ENCODE measurements around the gene LMF1.

The LMF1 gene

GRCh38 chr16:881219-882097 is 89.3 kb downstream of the LMF1 start:
- H3K4me2 ChIP-seq (ENCODE audit: low read length) = no peak overlapping the region
- H3K27ac ChIP-seq (ENCODE audit: low read length) = no peak overlapping the region
- no peak overlapping the region for H3K9ac ChIP-seq (ENCODE audit: low read length)
- no peaks in the 10 kb centered on the region for H3K27me3 ChIP-seq (ENCODE audit: low read depth, low read length)
- H3K9me3 ChIP-seq (ENCODE audit: insufficient read depth, low read length) = peaks cover 15% of the 10 kb centered on the region
- peaks cover 7% of the 10 kb centered on the region for H3K36me3 ChIP-seq (replicated peaks; ENCODE audit: low read depth, low read length)
- H3K79me2 ChIP-seq (ENCODE audit: low read length) = no peaks in the 10 kb centered on the region
- no peak overlapping the region for H2AFZ ChIP-seq (ENCODE audit: low read depth, low read length)
- peaks cover 13% of the 10 kb centered on the region for H3K4me1 ChIP-seq (ENCODE audit: low read length)
- H4K20me1 ChIP-seq (ENCODE audit: insufficient read depth, low read length) = no peaks in the 10 kb centered on the region
- no peak overlapping the region for H3K4me3 ChIP-seq (ENCODE audit: low read length)
- TF ChIP-seq, protein P1, sequence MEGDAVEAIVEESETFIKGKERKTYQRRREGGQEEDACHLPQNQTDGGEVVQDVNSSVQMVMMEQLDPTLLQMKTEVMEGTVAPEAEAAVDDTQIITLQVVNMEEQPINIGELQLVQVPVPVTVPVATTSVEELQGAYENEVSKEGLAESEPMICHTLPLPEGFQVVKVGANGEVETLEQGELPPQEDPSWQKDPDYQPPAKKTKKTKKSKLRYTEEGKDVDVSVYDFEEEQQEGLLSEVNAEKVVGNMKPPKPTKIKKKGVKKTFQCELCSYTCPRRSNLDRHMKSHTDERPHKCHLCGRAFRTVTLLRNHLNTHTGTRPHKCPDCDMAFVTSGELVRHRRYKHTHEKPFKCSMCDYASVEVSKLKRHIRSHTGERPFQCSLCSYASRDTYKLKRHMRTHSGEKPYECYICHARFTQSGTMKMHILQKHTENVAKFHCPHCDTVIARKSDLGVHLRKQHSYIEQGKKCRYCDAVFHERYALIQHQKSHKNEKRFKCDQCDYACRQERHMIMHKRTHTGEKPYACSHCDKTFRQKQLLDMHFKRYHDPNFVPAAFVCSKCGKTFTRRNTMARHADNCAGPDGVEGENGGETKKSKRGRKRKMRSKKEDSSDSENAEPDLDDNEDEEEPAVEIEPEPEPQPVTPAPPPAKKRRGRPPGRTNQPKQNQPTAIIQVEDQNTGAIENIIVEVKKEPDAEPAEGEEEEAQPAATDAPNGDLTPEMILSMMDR (IDR thresholded peaks at IDR 0.05; ENCODE audit: low read depth, low read length) = no peak
- no peak for TF ChIP-seq EZH2phosphoT487 (IDR thresholded peaks at IDR 0.05; ENCODE audit: low read depth)

- Histone ChIP-seq H2AFZ (ENCODE audit: low read depth, low read length) (no peak overlapping the region), H4K20me1 (ENCODE audit: insufficient read depth, low read length) (no peaks in the 10 kb centered on the region), H3K4me1 (ENCODE audit: low read length) (peaks cover 13% of the 10 kb centered on the region), H3K27me3 (ENCODE audit: low read depth, low read length) (no peaks in the 10 kb centered on the region), H3K36me3 (replicated peaks; ENCODE audit: low read depth, low read length) (peaks cover 7% of the 10 kb centered on the region), H3K79me2 (ENCODE audit: low read length) (no peaks in the 10 kb centered on the region), H3K4me3 (ENCODE audit: low read length) (no peak overlapping the region), H3K9me3 (ENCODE audit: insufficient read depth, low read length) (peaks cover 15% of the 10 kb centered on the region), H3K27ac (ENCODE audit: low read length) (no peak overlapping the region), H3K9ac (ENCODE audit: low read length) (no peak overlapping the region), H3K4me2 (ENCODE audit: low read length) (no peak overlapping the region)
- TF ChIP-seq EZH2phosphoT487 (IDR thresholded peaks at IDR 0.05; ENCODE audit: low read depth) = no peak
- TF ChIP-seq, protein P1 (IDR thresholded peaks at IDR 0.05; ENCODE audit: low read depth, low read length) = no peak
Observed at GRCh38 chr16:880471-881171, 90.2 kb downstream of the LMF1 start.

GRCh38 chr16:879986-880385 is 90.8 kb downstream of the LMF1 start:
- H2AFZ ChIP-seq (ENCODE audit: low read depth, low read length) = no peak overlapping the region
- no peak overlapping the region for H3K4me2 ChIP-seq (ENCODE audit: low read length)
- H3K79me2 ChIP-seq (ENCODE audit: low read length) = no peaks in the 10 kb centered on the region
- H3K9ac ChIP-seq (ENCODE audit: low read length) = no peak overlapping the region
- no peak overlapping the region for H3K4me3 ChIP-seq (ENCODE audit: low read length)
- H3K4me1 ChIP-seq (ENCODE audit: low read length) = peaks cover 13% of the 10 kb centered on the region
- H3K27me3 ChIP-seq (ENCODE audit: low read depth, low read length) = no peaks in the 10 kb centered on the region
- no peak overlapping the region for H3K27ac ChIP-seq (ENCODE audit: low read length)
- peaks cover 15% of the 10 kb centered on the region for H3K9me3 ChIP-seq (ENCODE audit: insufficient read depth, low read length)
- H3K36me3 ChIP-seq (replicated peaks; ENCODE audit: low read depth, low read length) = peaks cover 7% of the 10 kb centered on the region
- H4K20me1 ChIP-seq (ENCODE audit: insufficient read depth, low read length) = no peaks in the 10 kb centered on the region
- no peak for TF ChIP-seq EZH2phosphoT487 (IDR thresholded peaks at IDR 0.05; ENCODE audit: low read depth)
- TF ChIP-seq, protein P1 (IDR thresholded peaks at IDR 0.05; ENCODE audit: low read depth, low read length) = no peak

DNA sequence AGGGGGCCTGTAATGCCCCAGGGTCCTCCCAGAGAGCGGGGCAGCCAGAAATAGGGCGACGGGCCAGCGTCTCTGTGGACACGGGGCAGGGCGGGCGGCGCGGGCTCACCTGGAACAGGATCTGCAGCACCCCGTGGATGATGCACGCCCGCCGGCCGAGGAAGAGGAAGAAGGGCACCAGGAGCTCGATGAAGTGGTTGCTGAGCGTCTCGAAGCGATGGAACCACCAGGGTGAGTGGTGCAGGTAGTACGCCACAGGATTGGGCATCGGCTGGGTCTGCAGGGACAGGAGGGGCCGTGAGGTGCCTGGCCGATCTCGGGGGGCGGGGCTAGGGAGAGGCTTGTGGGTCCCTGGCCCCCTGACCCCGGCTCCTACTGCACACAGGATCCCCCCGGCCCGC is 91.3 kb downstream of the LMF1 start:
- TF ChIP-seq, protein P1 (IDR thresholded peaks at IDR 0.05; ENCODE audit: low read depth, low read length) = no peak
- TF ChIP-seq EZH2phosphoT487 (IDR thresholded peaks at IDR 0.05; ENCODE audit: low read depth) = no peak
- Histone ChIP-seq H4K20me1 (ENCODE audit: insufficient read depth, low read length) (no peaks in the 10 kb centered on the region), H3K4me1 (ENCODE audit: low read length) (peaks cover 13% of the 10 kb centered on the region), H3K9me3 (ENCODE audit: insufficient read depth, low read length) (peaks cover 10% of the 10 kb centered on the region), H3K36me3 (replicated peaks; ENCODE audit: low read depth, low read length) (peaks cover 7% of the 10 kb centered on the region), H3K9ac (ENCODE audit: low read length) (no peak overlapping the region), H3K27me3 (ENCODE audit: low read depth, low read length) (no peaks in the 10 kb centered on the region), H3K4me2 (ENCODE audit: low read length) (no peak overlapping the region), H2AFZ (ENCODE audit: low read depth, low read length) (no peak overlapping the region), H3K4me3 (ENCODE audit: low read length) (no peak overlapping the region), H3K79me2 (ENCODE audit: low read length) (no peaks in the 10 kb centered on the region), H3K27ac (ENCODE audit: low read length) (no peak overlapping the region)
